ENCODE data around the gene TCIRG1. TPM values are rescaled to one million over a fixed set of nuclear protein-coding genes. Genes with fewer than 3 reads are reported as not detected.

Gene TCIRG1
- total RNA-seq, 6 experiments from 2014 or later, result 39.4 to 97.1 (median 69.3) TPM

DNA sequence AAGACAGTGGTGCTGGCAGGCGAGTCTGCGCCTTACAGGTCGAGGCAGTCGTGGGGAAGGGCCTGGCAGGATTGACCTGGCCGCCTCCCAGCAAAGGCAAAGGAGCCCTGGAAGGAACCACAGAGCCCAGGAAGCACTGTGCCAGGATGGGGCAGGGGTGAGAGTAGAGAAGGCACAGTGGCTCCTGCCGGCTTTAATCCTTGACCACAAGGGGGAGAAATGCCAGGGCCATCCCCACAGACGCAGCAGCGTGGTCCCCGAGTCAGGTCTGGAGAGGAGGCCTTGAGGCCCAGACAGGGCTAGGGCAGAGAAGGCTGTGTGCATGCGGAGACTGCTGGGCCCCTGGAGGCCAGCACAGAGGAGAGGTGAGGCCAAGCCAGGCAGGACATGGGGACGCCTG lies 18.2 kb upstream of the TCIRG1 start:
- TF ChIP-seq, protein P1, sequence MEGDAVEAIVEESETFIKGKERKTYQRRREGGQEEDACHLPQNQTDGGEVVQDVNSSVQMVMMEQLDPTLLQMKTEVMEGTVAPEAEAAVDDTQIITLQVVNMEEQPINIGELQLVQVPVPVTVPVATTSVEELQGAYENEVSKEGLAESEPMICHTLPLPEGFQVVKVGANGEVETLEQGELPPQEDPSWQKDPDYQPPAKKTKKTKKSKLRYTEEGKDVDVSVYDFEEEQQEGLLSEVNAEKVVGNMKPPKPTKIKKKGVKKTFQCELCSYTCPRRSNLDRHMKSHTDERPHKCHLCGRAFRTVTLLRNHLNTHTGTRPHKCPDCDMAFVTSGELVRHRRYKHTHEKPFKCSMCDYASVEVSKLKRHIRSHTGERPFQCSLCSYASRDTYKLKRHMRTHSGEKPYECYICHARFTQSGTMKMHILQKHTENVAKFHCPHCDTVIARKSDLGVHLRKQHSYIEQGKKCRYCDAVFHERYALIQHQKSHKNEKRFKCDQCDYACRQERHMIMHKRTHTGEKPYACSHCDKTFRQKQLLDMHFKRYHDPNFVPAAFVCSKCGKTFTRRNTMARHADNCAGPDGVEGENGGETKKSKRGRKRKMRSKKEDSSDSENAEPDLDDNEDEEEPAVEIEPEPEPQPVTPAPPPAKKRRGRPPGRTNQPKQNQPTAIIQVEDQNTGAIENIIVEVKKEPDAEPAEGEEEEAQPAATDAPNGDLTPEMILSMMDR (IDR thresholded peaks at IDR 0.05), result peak in 3 of 4 donors; percentile 7 to 15 (median 13)
- no peak for TF ChIP-seq POLR2A (IDR thresholded peaks at IDR 0.05)
- Histone ChIP-seq H3K36me3 (no peaks in the 10 kb centered on the region), H3K27me3 (no peaks in the 10 kb centered on the region), H3K4me1 (peaks cover 0 to 7% (median 0%) of the 10 kb centered on the region in 4 donors), H3K4me3 (no peak overlapping the region), H3K9me3 (no peaks in the 10 kb centered on the region), H3K27ac (no peak overlapping the region)
- intact Hi-C loops (cut with DNase I), result no loop called here
- no peak for DNase-seq
- peak in 2 of 4 donors; percentile 4 to 24 for ATAC-seq
- WGBS (ENCODE audit: insufficient coverage, low coverage, low lambda C conversion rate, missing lambda C conversion rate), result 21% methylated on average over 6 of the region's 11 CpGs

DNA sequence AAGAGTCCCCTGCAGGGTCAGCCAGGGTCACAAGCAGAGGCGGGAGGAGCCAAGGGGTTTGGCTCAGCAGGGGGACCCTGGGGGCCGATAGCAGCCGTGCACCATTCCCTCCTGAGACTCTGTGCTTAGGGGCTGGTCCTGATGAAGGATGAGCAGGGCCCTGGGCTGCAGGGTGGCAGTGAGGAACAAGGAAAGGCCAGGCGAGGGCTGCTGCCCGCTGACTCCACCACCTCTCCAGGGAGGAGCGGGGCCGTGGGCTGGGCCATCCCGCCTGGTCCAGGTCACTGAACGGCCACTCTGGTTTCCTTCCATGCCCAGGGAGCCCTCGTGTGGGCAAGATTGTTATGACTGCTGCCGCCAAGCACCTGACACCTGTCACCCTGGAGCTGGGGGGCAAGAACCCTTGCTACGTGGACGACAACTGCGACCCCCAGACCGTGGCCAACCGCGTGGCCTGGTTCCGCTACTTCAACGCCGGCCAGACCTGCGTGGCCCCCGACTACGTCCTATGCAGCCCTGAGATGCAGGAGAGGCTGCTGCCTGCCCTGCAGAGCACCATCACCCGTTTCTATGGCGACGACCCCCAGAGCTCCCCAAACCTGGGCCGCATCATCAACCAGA lies 17.5 kb upstream of the TCIRG1 start:
- peak in 2 of 3 donors; percentile 68 to 72 for DNase-seq
- H3K4me3 ChIP-seq, result no peak overlapping the region
- no peak for TF ChIP-seq POLR2A (IDR thresholded peaks at IDR 0.05)
- TF ChIP-seq, protein P1 (IDR thresholded peaks at IDR 0.05), result peak; percentile 43 to 57 (median 54)
- no peak overlapping the region for H3K27ac ChIP-seq
- peak; percentile 84 to 88 (median 86) for ATAC-seq
- H3K4me1 ChIP-seq, result peaks cover 0 to 7% (median 0%) of the 10 kb centered on the region in 4 donors
- H3K9me3 ChIP-seq, result no peaks in the 10 kb centered on the region
- H3K36me3 ChIP-seq, result no peaks in the 10 kb centered on the region
- intact Hi-C loops (cut with DNase I), result no loop called here
- no CpG with 5 or more reads among the region's 27 CpGs for whole genome bisulfite sequencing (ENCODE audit: insufficient coverage, low coverage, low lambda C conversion rate, missing lambda C conversion rate)
- H3K27me3 ChIP-seq, result no peaks in the 10 kb centered on the region

DNA sequence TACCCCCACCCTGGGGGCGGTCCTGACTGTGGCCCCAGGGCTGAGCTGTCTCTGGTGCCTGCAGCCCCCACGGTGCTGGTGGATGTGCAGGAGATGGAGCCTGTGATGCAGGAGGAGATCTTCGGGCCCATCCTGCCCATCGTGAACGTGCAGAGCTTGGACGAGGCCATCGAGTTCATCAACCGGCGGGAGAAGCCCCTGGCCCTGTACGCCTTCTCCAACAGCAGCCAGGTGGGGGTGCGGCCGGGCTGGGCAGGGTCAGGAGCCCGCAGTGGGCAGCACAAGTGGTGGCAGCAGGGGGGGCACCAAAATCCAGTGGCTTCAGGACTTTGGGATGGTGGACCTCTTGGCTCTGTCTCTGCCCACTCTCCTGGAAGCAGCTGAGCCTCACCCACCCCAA lies 16.3 kb upstream of the TCIRG1 start:
- TF ChIP-seq POLR2A (IDR thresholded peaks at IDR 0.05), result no peak
- TF ChIP-seq, protein P1 (IDR thresholded peaks at IDR 0.05), result no peak
- Histone ChIP-seq H3K36me3 (no peaks in the 10 kb centered on the region), H3K4me1 (no peaks in the 10 kb centered on the region), H3K27ac (no peak overlapping the region), H3K27me3 (no peaks in the 10 kb centered on the region), H3K4me3 (no peak overlapping the region), H3K9me3 (no peaks in the 10 kb centered on the region)
- WGBS (ENCODE audit: insufficient coverage, low coverage, low lambda C conversion rate, missing lambda C conversion rate), result 88% methylated on average over 6 of the region's 13 CpGs
- DNase-seq (no peak), ATAC-seq (no peak)
- intact Hi-C loops (cut with DNase I), result no loop called here

DNA sequence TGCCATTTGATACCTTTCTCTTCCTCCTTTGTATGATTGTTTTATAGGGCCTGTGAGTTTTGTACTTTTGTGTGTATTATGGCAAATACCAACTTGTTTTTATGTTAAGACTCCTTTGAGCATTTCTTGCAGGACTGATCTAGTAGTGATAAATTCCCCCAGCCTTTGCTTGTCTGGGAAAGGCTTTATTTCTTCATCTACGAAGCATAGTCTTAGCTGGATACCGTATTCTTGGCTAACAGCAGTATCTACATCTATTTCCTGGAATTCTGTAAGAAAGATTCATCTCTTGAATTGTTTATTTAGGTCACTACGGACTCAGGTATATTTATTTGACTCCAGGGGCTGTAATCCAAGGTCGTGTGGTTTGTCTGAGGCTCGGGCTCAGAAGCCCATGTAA lies 14.3 kb upstream of the TCIRG1 start:
- no peak for ATAC-seq
- Histone ChIP-seq H3K27ac (no peak overlapping the region), H3K4me1 (peaks cover 0 to 1% (median under 1%) of the 10 kb centered on the region in 4 donors), H3K27me3 (no peaks in the 10 kb centered on the region), H3K9me3 (no peaks in the 10 kb centered on the region), H3K4me3 (no peak overlapping the region), H3K36me3 (no peaks in the 10 kb centered on the region)
- TF ChIP-seq, protein P1 (IDR thresholded peaks at IDR 0.05), result no peak
- TF ChIP-seq POLR2A (IDR thresholded peaks at IDR 0.05), result no peak
- intact Hi-C loops (cut with DNase I), result no loop called here
- 83% methylated on average over 5 of the region's 5 CpGs for WGBS (ENCODE audit: insufficient coverage, low coverage, low lambda C conversion rate, missing lambda C conversion rate)
- DNase-seq, result no peak
